Measurements from ENCODE around the gene AUP1. TPM values are rescaled to one million over a fixed set of nuclear protein-coding genes. Genes with fewer than 3 reads are reported as not detected.

AUP1 gene
- total and polyA plus RNA-seq, 9 of the 15 experiments (the other 6 are each of a cell fraction or from before 2014, with no cell fraction given): 70.7 to 245 (median 165) TPM

DNA sequence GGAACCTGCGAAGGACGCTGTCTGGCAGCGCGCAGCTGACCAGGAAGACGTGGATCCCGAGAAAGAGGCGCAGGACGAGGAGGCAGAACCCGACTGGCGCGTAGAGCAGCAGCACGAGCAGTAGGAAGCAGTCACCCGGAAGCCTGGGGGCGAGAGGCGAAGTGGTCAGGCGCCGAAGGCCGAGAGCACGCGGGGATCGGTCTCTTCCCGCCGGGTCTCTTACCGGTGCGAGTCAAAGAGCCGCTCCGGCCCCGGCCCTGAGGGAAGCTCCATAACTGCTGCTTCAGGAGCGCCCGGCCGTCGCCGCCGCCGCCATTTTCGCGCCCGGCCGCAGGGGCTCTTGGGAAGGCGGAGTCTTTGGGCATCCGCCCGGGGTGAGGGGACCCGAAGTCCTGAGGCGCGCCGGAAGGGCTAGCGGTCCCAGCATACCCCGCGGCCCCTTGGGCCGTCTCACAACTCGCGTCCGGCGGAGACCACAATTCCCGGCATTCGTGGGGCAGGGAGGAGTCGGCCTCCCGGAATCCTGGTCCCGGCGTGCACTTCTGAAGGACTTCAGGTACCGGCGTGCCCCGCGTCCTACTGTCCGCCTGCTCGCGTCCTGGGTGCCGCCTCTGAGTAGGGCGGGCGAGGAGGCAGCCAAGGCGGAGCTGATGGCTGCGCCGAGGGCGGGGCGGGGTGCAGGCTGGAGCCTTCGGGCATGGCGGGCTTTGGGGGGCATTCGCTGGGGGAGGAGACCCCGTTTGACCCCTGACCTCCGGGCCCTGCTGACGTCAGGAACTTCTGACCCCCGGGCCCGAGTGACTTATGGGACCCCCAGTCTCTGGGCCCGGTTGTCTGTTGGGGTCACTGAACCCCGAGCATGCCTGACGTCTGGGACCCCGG, at the start of gene AUP1, which contains the start of gene HTRA2 (continued):
- TF ChIP-seq ZNF280B (CRISPR knock-in tag; IDR thresholded peaks at IDR 0.05) (no peak), PKNOX1 (IDR thresholded peaks at IDR 0.05) (0 out of 2 replicates have a peak, but pooled peaks have one; percentile 18), HES1 (IDR thresholded peaks at IDR 0.05; ENCODE audit: low read depth) (no peak), GTF2A2 (tag; IDR thresholded peaks at IDR 0.05) (no peak), ZNF830 (CRISPR knock-in tag; IDR thresholded peaks at IDR 0.05) (no peak), FOXP4 (CRISPR knock-in tag; IDR thresholded peaks at IDR 0.05; ENCODE audit: borderline replicate concordance) (no peak), MEF2D (tag; conservative IDR thresholded peaks at IDR 0.05; ENCODE audit: low read depth) (no peak), SETDB1 (IDR thresholded peaks at IDR 0.05; ENCODE audit: low read length) (peak; percentile 45), TRIM24 (IDR thresholded peaks at IDR 0.05) (0 out of 4 replicates have a peak, but pooled peaks of 1 of the 2 experiments have one; percentile 23), CSDE1 (IDR thresholded peaks at IDR 0.05) (no peak), ZNF583 (CRISPR knock-in tag; IDR thresholded peaks at IDR 0.05) (no peak), POLR2AphosphoS5 (IDR thresholded peaks at IDR 0.05; ENCODE audit: control insufficient read depth, insufficient read depth, low read depth, low read length) (peak; percentile 88), TAL1 (IDR thresholded peaks at IDR 0.05) (no peak), ZNF780A (CRISPR knock-in tag; IDR thresholded peaks at IDR 0.05) (no peak), MYNN (IDR thresholded peaks at IDR 0.05) (no peak; the same call in 1 of the 2 replicates), MYNN (CRISPR knock-in tag; IDR thresholded peaks at IDR 0.05) (no peak)
- TF ChIP-seq, protein P1, sequence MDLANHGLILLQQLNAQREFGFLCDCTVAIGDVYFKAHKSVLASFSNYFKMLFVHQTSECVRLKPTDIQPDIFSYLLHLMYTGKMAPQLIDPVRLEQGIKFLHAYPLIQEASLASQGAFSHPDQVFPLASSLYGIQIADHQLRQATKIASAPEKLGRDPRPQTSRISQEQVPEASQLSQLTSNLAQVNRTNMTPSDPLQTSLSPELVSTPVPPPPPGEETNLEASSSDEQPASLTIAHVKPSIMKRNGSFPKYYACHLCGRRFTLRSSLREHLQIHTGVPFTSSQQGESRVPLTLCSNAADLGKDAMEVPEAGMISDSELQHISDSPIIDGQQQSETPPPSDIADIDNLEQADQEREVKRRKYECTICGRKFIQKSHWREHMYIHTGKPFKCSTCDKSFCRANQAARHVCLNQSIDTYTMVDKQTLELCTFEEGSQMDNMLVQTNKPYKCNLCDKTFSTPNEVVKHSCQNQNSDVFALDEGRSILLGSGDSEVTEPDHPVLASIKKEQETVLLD (IDR thresholded peaks at IDR 0.05): no peak
- TF ChIP-seq, protein P2, sequence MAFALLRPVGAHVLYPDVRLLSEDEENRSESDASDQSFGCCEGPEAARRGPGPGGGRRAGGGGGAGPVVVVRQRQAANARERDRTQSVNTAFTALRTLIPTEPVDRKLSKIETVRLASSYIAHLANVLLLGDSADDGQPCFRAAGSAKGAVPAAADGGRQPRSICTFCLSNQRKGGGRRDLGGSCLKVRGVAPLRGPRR (CRISPR knock-in tag; IDR thresholded peaks at IDR 0.05): no peak
- TF ChIP-seq, protein P3, sequence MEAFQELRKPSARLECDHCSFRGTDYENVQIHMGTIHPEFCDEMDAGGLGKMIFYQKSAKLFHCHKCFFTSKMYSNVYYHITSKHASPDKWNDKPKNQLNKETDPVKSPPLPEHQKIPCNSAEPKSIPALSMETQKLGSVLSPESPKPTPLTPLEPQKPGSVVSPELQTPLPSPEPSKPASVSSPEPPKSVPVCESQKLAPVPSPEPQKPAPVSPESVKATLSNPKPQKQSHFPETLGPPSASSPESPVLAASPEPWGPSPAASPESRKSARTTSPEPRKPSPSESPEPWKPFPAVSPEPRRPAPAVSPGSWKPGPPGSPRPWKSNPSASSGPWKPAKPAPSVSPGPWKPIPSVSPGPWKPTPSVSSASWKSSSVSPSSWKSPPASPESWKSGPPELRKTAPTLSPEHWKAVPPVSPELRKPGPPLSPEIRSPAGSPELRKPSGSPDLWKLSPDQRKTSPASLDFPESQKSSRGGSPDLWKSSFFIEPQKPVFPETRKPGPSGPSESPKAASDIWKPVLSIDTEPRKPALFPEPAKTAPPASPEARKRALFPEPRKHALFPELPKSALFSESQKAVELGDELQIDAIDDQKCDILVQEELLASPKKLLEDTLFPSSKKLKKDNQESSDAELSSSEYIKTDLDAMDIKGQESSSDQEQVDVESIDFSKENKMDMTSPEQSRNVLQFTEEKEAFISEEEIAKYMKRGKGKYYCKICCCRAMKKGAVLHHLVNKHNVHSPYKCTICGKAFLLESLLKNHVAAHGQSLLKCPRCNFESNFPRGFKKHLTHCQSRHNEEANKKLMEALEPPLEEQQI (IDR thresholded peaks at IDR 0.05): no peak

All from K562 (cell line).